Suprapubic skin (tissue), 3 donors: ENCODE results near the gene TLL1.

Experiments
- POLR2AphosphoS5 ChIP-seq, 3 donors: sonication (generic); formaldehyde crosslinking; IDR thresholded peaks; one replicate each; pipeline ENCODE4 v1.6.1; 2017; ENCODE audit warnings: antibody characterized with exemption in 3 of 3
- TF ChIP-seq, protein P1 (sequence below), 2 donors: fragments of 200-600 bp in 1 of 2; fragments of 450-650 bp in 1 of 2; sonication (generic) in 1 of 2; IDR thresholded peaks; one replicate each; pipeline ENCODE4 v1.5.1; 2016 to 2019; ENCODE audit warnings: antibody characterized with exemption in 2 of 2, mild to moderate bottlenecking in 1 of 2, moderate library complexity in 1 of 2

DNA sequence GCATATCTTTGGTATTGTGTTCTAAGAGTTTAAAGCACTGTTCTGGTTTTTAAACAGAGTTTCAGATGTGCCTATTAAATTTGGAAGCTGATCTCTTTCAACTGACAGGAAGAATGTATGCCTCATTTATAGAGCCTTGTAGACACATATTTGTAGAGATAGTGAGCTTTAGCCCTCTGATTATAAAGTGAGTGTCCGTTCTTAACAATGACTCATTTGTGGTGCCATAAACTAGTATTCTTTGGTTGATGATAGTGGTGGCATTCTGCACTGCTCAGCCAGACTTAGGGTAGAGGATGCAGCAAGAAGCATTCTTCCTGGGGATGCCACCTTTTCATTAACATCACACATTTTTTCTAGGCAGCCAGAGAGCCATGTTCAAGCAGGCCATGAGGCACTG is 121.7 kb downstream of the TLL1 start:
- TF ChIP-seq, protein P1, sequence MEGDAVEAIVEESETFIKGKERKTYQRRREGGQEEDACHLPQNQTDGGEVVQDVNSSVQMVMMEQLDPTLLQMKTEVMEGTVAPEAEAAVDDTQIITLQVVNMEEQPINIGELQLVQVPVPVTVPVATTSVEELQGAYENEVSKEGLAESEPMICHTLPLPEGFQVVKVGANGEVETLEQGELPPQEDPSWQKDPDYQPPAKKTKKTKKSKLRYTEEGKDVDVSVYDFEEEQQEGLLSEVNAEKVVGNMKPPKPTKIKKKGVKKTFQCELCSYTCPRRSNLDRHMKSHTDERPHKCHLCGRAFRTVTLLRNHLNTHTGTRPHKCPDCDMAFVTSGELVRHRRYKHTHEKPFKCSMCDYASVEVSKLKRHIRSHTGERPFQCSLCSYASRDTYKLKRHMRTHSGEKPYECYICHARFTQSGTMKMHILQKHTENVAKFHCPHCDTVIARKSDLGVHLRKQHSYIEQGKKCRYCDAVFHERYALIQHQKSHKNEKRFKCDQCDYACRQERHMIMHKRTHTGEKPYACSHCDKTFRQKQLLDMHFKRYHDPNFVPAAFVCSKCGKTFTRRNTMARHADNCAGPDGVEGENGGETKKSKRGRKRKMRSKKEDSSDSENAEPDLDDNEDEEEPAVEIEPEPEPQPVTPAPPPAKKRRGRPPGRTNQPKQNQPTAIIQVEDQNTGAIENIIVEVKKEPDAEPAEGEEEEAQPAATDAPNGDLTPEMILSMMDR (IDR thresholded peaks at IDR 0.05) = no peak
- TF ChIP-seq POLR2AphosphoS5 (IDR thresholded peaks at IDR 0.05) = no peak
